ENCODE results near the gene CHCHD6.

The CHCHD6 gene

DNA sequence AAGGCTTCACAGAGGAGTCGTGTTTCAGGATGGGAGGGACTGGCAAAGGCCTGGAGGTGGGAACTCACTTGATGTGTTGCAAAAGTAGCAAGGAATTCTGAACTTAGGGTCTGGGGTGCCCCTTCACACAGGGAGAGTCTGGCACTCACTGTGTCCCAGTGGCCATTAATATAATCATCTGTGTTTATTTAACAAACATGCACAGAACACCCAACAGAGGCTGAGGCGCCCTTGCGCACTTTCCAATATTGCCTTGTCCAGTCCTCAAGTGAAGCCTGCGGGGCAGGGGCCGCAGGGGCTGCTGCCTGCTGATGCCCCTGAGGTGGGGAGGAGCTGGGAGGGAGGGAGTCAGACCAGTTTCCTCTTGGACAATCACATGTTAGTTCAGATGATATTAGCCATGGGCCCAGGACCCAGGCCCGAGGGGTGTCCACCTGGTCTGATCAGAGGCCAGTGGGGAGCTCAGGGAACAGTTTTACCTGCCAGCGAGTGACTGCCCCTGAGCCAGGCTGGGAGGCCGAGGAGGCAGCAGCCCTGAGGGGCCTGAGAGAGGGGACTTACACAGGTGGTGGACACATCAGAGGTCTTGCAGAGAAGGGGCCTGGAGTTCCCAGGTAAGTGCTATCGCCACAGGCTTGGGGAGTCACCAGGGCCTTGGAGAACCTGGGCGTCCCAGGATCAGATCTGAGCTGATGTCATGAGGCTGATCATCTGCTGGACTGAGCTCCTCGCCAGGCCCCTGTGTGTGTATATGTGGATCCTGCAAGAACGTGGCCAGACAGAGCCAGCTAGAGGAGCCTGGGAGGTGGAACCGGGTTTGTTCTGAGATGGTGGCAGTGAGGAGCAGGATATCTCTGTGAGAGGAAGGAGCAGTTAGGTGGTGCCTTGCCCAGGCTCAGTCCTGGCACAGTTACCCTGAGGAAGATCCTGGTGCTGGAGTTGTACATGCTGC, 35.3 kb upstream of the CHCHD6 start:
- DNase-seq, result no peak

DNA sequence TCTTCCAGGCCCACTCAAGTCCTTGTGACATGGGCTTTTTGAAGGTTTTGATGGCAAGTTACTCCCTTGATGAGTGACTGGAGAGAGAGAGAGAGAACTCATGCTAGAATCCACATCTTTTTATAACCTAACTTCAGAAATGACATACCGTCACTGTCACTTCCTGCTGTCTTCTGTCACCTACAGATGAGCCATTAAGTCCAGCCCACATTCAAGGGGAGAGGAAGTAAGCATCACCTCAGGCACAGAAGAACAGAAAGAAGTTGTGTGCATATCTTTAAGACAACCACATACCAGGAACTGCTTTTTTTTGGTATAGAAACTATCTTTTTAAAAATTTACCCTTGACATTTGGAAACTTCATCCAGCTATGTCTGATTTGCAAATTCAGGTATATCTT, 32.5 kb upstream of the CHCHD6 start:
- DNase-seq, result no peak

DNA sequence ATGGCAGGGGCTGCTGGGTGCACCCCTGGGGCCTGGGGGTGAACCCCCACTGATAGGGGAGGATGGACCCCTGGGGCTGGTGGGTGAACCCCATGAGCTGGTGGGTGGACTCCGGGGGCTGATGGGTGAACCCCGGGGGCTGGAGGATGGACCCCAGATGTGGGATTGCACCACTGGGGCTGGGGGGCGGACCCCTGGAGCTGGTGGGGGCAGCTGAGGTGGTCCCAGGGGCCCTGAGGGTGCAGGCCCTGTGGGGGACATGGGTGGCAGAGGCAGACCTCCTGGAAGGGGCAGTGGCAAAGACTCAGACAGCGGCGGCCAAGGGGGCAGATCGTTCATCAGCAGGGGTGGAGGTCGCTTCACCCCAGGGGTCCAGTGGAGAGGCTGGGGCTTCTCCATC, 31.7 kb upstream of the CHCHD6 start:
- DNase-seq, result no peak

DNA sequence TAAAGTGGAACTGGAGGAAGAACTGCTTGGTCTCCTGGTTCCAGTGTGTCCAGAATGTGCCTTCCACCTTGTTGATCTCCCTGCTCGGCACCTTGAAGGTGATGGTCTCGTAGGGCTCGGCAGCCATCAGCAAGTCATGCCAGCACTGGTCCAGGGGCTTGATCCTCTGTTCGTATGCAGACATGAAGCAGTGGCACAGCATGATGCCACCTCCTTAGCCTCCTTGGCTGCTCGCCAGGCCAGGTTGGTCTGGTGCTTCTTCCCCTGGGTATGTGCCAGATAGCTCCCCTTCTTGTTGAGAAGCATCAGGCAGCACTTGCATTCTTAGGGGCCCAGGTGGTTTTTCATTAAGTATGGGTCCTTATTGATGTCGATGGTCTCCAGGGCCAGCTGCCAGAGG, 31.3 kb upstream of the CHCHD6 start:
- no peak for DNase-seq

DNA sequence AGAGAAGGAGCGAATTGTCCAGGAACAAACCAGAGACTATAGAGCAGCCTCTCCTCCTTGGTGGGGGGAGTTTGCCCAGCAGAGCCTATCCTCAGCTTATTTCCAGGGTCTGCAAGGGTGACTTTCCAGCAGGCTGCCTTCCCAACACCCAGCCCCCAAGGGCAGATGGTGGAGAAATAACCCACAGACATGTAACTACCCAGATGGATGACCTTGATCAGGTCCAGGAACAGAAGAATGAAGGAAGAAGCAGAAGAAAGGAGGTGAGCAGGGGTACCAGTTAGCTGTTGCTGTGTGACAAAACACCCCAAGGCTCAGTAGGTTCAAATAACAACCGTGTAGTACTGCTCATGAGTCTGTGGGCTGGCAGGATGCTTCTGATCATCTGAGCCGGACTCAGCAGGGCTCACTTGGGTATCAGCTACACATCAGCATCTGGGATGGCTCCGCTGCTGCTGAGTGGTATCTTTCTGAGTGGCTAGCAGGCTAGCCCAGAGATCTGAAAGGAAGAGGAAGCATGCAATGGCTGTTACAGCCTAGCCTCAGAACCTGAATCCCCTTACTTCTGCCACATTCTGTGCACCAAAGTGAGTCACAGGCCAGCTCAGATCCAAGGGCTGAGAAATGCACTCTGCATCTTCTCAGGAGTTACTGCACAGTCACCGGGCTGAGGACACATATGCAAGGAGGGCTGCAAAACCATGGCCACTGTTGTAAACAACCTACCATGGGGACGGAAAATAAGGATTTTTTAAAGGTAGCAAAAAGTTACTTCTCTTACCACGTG, 26.9 kb upstream of the CHCHD6 start:
- no peak for DNase-seq

DNA sequence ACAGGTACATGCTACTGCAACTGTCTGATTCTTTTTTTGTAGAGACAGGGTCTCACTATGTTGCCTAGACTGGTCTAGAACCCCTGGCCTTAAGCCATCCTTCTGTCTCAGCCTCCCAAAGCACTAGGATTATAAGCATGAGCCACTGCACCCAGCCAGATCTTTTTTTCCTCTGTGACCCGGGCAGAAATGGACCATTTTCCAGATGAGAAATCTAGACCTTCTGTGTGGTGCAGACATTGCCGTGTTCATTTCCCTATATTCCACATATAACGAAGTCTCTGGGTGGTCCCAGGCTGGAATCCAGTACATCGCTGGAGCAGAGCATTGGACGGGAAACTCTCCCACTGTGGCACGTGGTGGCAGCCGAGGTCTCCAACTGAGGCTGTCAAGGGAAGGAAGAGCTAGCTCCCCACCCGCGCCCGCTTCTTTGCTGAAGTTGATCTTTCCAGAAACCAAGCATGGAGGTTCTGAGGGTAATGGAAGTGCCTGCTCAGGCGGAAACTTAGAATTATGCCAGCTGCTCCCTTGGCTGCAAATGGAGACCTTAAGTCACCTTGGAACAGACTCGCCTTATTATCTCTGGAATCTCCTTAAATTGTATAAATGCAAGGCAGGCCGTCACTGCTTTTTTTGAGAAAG, 26.1 kb upstream of the CHCHD6 start:
- no peak for DNase-seq

DNA sequence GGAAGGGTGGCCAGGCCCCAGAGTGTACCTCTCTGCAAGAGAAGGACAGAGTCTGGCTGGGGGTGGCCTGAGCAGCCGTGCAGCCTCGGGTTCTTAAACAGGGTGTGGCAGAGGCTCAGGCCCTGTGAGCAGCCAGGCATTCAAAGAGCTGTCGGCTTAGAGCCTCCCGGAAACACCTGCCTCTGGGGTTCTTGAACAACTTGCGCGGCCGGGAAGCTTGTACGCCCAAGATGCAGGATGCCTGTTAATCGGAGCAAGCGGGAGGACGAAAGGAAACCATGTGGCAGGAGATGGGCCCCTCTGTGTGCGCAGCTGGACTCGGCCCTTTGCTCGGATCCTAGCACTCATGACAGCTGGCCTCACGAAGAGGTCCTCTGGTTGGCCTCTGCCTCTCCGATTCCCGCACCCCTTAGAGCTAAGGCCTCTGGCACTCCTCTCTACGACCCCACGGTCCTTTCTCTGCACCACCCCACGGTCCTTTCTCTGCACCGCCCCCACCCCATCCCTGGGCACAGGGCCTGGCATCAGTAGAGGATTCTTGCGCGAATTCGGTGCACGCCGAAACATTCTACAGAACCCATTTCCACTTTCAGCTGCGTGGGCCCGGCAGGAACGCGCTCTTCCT, 25.2 kb upstream of the CHCHD6 start:
- no peak for DNase-seq

DNA sequence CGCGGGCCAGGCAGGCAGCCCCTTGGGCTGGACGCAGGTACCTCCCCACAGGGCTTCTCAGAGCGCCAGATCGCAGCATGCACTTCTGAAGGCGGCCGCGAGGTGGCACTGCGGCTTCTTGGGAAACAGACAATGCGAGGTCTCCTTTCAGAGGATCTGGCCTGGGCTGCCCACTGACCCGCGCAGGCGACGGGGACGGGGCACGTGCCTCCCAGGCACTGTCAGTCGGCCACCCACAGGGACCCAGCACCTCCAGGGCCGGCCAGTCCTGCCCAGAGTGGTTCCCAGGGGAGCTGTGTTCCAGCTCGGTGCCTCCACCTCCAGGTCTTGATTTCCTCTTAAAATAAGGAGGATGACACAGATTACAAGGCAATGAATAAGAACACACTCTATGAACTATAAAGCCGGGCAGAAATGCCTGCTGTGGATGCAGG, 24.7 kb upstream of the CHCHD6 start:
- DNase-seq, result peak; percentile 52 to 74 (median 60)

DNA sequence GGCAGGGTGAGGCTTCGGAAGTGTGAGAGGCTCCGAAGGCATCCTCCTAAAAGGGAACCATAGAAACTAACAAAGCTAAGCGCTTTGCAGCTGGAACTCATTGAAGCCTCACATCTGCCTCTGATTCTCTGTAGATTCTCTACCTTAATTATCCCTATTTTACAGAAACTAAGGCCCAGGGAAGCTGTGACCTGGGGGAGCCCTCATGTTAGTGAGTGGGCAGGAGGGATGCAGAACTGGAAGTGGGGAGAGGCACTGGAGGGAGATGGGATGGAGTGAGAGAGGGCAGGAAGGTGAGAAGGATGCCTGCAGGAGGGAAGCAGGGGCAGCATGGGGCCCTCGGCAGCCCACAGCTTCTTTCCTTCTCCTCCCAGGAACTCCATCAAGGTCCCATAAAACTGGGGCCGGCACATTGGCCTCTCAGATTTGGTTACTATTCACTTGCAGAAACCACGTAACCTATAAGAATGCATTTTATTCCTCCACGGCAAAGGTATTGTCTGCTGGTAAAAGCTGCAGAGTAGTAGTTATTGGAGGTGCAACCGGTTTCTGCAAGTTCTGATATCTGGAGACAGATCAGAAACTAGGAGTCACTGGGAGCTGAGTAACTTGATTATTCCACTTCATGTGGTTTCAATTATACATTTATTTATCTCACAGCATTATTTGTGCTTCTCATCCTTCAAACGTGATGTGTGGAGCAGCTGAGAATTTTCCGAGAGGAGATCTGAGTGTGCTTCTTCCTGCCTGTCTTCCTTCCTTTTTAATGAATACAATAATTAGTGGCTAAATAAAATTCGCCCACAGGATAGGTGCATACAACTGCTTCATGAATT, 24.0 kb upstream of the CHCHD6 start:
- DNase-seq, result no peak

DNA sequence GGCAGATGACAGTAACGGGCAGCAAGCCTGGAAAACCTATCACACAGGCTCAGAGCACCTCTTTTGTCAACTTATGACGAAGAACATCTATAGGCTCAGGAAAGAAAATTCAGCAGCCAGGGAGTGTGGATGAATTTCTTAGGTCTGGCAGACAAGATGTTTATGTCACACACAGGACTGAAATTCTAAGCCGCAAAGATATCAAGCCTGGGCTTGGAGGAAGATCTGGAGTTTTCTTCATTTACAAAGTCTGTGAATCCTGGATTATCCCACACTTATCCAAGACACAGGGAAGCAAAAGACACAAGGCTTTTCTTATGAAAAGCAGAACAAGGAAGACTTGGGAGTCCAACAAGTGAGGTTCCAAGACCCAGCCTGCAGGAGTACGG, 23.4 kb upstream of the CHCHD6 start:
- DNase-seq, result no peak

DNA sequence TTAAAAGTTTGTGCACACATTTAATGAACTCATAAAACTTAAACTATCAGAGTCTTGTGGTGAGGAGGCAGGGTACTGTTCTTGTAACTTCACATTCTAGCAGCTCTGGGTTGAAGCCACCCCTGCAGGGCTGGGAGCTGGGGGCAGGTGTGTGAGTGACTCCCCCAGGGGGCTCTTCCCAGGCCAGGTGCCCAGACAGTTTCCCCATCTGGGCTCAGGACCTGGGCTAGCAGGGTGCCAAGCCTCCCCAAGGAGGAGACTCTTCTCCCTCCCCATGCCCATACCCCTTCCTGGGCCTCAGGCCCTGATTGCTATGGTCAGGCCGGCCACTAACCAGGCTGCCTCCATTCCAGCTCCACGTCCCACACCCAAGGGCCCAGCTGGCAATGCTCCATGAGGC, 22.0 kb upstream of the CHCHD6 start:
- DNase-seq, result no peak

DNA sequence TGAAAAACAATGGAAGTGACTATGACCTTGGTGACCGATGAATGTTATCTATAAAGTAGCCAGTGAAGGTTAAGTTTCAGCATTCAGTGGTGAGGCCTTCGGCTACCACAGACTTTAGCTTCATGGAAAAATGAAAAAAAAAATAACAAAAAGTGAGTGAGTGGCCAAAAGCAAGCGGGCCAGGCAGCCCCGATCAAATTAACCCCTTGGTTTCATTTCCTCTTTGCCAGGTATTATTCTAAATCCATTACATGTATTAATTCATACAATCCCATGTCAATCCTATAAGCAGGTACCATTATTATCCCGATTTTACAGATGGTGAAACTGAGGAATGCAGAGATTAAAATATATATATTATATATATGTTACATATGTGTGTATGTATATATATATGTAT, 21.0 kb upstream of the CHCHD6 start:
- DNase-seq, result no peak

DNA sequence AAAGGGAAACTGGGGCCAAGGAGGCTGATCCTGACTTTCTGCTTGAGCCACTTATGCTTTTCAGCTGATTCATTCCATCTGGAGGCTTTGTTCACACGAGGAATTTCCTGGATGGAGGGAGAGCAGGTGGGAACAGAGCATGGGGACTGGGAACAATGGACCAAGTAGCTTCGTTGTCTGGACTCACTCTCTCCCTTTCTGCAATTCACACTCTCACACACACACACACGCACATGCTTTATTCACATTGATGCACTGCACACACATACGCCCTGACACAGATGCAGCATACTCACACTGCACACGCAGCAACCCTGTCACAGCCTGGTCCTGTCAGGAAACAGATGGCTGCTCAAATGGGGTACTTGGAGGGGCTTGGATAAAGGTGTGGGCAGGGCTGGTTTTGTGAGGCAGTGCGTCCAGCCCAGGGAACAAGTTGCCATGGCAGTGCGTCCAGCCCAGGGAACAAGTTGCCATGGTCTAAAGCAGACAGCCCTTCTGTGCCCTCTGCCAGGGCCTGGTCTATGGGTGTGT, 19.8 kb upstream of the CHCHD6 start:
- DNase-seq, result no peak

DNA sequence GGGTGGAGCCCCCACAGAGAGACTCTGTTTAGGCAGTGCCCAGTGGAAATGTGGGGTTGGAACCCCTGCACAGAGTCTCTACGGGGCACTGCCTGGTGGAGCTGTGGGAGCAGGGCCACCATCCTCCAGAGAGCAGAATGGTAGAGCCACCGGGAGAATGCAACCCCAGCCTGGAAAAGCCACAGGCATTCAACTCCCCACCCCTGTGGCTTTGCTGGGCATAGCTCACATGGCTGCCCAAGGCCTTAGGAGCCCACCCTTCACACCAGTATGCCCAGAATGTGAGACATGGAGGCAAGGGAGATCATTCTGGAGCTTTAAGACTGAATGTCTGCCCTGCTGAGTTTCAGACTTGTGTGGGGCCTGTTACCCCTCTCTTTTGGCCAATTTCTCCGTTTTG, 19.0 kb upstream of the CHCHD6 start:
- no peak for DNase-seq

DNA sequence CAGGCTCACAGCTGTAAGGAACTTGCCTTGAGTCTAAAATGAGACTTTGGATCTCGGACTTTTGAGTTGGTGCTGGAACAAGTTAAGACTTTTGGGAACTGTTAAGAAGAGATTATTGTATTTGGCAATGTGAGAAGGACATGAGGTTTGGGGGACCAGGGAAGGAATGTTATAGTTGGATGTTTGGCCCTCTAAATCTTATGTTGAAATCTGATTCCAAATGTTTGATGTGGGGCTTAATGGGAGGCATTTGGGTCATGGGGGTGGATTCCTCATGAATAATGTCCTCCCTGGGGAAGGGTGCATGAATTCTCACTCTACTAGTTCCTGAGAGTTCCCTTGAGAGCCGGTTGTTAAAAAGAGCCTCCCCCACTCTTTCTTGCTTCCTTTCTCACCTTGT, 18.5 kb upstream of the CHCHD6 start:
- no peak for DNase-seq

DNA sequence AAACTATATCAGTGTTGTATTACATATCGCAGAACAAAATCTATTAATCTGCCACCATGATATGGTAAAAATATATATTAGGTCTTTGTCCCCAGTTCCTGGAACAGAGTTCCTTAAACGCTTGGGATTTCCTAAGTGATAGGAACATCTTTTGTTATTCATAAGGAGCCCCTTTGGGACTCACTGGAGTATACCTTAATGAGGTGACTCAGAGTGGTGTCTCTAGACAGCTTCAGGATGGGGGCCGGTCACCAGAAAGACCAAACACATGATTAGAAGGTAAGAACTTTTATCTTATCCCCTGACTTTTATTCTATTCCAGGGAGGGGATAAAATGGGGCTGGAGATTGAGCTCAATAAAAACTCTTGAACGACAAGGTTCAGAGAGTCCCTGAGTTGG, 12.3 kb upstream of the CHCHD6 start:
- DNase-seq, result no peak

DNA sequence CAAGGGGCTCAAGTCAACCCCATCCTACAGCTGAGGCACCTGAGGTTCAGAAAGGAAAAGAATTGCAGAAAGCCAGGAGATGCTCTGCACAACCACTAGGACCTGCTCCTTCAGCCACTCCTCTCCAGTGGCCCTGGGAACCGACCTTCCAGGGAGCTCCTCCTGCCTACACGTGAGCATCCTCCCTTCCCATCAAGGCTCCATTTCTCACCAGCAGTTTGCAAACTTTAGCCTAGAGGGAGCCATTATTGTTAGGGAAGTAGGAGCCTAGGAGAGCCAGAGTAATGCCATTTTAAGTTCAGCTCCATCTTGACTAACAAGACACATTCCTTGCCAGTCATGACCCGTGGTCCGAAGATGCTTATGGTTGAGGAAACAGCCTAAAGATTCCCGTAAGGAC, 11.2 kb upstream of the CHCHD6 start:
- DNase-seq, result no peak

DNA sequence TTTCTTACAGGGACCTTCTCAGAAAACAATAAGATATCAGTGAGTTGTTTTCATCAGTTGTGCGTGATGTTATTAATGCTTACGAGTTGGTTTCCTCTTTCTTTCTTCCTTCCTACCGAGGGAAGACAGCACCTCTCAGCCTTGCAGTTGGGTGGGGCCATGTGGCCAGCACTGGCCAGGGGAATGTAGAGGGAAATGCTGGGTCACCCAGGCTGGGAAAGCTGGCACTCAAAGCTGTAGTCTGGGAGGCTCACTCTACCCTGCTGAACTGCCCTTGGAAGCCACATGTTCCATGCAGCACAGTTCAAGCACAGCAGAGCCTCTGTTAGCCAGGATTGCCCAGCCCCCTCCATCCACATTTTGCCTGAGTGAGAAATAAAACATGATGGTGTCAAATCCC, 10.1 kb upstream of the CHCHD6 start:
- no peak for DNase-seq

DNA sequence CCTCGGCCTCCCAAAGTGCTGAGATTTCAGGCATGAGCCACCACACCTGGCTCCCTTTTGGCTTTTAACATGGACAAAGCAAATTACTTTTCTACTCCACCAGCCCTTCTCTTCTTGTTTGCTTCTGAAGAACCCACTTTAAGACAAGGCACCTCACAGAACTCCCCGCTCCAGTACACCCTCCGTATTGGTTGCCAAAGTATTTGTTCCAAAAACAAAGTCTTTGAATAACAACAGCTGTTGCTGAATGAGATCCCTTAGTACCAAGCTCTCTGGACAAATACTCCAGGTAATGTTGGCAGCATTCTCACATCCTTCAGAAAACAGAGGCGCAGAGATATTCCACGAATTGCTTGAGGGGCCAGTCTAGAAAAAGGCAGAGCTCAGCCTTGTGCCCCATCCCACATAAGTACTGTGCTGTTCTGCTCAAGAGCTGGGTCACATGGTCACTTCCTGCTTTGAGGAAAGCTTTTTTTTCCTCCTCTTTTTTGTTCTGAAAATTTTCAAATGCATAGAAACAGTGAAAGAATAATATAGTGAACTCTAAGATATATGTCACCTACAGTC, 7.3 kb upstream of the CHCHD6 start:
- DNase-seq, result no peak

DNA sequence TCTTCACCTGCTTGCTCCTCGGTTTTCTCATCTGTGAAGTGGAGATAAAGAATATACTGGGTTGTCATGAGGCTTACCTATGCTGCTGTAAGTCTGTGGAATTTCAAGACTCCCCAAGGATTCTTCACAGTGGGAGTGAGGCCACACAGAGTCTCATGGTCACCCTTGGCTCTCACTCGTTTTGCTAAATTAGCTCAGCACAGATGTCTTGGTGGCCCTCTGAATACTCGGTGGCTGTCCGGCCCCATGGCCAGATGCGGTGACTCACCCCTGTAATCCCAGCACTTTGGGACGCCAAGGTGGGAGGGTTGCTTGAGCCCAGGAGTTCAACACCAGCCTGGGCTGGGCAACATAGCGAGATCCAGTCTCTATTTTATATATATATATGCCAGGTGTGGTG, 5.0 kb upstream of the CHCHD6 start:
- DNase-seq, result no peak

DNA sequence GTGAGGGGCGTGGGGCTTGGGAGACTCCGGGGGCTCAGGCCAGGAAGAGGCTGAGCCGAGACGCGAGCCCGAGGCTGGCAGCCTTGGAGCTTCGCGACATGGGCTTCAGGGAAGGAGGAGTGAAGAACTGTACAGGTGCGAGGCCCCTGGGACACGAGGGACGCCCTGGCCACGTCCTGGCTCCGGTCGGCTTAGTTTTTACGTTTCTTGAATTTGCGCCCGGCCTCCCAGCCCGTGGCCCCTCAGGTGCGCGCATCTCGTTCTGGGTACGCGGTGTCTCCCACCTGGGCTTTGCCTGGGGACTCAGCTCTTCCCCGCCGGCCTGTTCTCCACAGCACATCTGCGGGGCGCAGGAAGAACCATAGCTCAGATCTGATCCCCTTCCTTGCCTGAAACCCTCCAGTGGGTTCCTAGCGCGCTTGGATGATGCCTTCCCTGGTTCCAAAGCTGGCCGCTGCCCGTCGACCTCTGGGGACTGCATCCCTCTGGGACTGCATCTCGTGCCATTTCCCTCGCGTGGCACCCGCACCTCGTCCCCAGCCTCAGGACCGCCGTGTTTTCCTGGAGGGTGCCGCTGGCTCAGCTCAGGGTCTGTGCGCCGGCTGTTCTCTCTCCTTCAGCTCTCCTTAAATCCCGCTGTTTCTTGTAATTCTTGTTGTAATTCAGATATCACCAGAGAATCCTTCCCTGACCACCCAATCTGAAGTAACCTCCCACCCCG, 614 bp downstream of the CHCHD6 start:
- no peak for DNase-seq

All from activated CD4-positive, CD25-positive, alpha-beta regulatory T cell (primary cell).